ENCODE results near the gene RAB43. TPM values are rescaled to one million over a fixed set of nuclear protein-coding genes. Genes with fewer than 3 reads are reported as not detected.

Gene RAB43
- total and polyA plus RNA-seq, 3 donors from 2014 or later: 12.4 to 28.2 (median 27.2) TPM

DNA sequence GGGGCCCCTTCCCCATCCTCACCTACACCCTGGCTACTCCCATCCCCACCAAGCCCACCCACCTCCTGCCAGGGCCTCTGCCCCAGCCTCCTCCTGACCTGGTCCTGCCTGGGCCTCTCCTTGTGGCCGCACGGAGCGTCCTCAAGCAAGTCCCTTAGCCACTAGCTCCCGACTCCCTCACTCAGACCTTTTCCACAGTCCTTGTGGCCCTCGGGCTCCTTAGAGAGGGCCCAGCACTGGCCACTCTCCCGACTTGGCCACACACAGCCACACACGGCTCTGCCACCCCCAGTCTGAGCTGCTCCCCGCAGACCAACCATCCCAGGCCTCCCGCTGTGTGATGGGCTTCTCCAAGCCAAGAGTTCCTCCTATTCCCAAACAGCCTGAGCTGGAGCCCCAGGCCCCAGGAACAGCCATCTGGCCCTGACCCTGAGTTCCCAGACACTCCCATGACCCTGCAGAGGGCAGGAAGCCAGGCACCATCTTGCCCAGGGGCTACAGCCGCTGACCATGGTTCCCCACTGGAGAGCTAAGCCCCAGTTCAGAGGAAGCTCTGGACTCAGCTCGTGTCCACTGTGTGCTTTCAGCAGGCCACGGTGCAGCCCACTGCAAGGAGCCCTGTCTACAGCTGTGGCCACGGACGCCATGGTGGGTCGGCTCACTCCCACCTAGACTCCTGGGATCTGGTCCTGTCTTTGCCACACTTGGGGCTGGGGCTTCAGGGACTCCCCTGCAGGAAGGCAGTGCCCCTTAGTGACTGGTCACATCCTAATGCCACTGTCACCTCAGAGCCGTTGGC is 7.0 kb upstream of the RAB43 start:
- 84 to 90% methylated on average over 11 to 16 of the region's 16 CpGs for WGBS, 2 donors
- no peak for TF ChIP-seq POLR2A (IDR thresholded peaks at IDR 0.05)
- TF ChIP-seq, protein P1, sequence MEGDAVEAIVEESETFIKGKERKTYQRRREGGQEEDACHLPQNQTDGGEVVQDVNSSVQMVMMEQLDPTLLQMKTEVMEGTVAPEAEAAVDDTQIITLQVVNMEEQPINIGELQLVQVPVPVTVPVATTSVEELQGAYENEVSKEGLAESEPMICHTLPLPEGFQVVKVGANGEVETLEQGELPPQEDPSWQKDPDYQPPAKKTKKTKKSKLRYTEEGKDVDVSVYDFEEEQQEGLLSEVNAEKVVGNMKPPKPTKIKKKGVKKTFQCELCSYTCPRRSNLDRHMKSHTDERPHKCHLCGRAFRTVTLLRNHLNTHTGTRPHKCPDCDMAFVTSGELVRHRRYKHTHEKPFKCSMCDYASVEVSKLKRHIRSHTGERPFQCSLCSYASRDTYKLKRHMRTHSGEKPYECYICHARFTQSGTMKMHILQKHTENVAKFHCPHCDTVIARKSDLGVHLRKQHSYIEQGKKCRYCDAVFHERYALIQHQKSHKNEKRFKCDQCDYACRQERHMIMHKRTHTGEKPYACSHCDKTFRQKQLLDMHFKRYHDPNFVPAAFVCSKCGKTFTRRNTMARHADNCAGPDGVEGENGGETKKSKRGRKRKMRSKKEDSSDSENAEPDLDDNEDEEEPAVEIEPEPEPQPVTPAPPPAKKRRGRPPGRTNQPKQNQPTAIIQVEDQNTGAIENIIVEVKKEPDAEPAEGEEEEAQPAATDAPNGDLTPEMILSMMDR (IDR thresholded peaks at IDR 0.05): no peak
- no peak overlapping the region for H3K27ac ChIP-seq
- no peaks in the 10 kb centered on the region for H3K27me3 ChIP-seq
- no peaks in the 10 kb centered on the region for H3K4me1 ChIP-seq
- H3K9me3 ChIP-seq: no peaks in the 10 kb centered on the region
- no peak for DNase-seq
- no peak overlapping the region for H3K4me3 ChIP-seq
- H3K36me3 ChIP-seq (ENCODE audit: low read depth, missing control alignments): no peaks in the 10 kb centered on the region
- intact Hi-C loops (cut with DNase I; ENCODE audit: low total_unique reads): no loop called here

DNA sequence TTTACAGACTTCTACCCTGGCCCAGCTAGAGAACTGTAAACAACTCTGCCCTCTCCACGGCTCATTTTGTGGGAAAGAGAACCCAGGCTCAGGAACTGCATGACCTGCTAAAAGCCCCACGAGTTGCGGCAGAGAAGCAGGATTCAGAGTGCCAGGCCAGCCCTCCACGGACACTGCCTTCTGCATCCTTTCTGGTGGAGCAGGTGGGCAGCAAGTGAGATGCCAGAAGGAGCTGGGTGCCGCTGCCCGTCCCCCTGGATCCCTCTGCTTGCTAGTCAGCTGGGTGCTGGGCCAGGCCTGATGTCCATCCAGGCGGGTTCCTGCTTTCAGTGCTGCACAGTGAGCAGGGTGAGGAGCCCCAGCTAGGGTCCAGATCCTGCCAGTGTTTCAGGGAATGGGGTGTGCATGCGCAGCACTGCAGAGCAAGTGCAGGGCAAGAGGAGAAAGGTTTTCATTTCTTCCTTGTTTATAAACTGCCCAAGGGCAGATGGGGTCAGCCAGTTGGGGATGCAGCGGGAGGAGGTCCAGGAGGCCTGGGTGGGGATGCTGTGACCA is 5.2 kb upstream of the RAB43 start:
- 77 to 78% methylated on average over 6 to 9 of the region's 9 CpGs for WGBS, 2 donors
- Histone ChIP-seq H3K4me3 (no peak overlapping the region), H3K9me3 (no peaks in the 10 kb centered on the region), H3K27ac (no peak overlapping the region), H3K27me3 (no peaks in the 10 kb centered on the region), H3K4me1 (no peaks in the 10 kb centered on the region), H3K36me3 (ENCODE audit: low read depth, missing control alignments) (no peaks in the 10 kb centered on the region)
- intact Hi-C loops (cut with DNase I; ENCODE audit: low total_unique reads): no loop called here
- no peak for DNase-seq
- TF ChIP-seq, protein P1 (IDR thresholded peaks at IDR 0.05): no peak
- TF ChIP-seq POLR2A (IDR thresholded peaks at IDR 0.05): no peak

DNA sequence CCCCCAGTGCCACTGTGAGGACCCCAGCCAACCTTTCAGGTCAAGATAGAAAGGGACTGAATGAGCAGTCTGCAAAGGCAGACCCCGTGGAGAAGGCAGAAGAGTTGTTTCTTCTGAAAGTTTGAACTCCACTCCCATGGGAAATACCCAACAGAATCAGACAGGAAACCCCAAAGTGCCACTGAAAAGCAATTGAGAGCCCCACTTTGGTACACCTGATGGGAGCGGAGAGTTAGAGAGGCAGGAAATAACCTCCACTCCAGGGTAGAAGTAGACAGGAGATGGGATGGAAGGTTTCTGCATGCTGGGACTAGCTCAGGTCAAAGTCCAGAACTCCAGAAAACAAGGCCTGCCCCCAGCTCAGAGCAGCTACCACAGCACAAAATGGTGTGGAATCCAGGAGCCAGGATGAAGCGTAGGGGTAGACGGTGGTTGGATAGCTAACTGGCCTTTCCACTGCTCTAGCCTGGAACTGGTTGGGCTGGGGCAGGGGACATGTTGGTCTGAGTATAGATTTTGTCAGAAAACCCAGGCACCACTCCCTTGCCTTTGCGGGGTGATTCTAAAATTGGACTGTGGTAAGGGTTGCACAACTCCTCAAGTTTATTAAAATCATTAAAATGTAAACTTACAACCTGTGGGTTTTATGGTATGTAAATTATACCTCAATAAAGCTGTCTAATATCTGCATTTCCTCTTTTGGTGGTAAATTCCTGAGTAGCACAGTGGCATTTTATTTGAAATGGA is 1.9 kb upstream of the RAB43 start:
- H3K36me3 ChIP-seq (ENCODE audit: low read depth, missing control alignments): no peaks in the 10 kb centered on the region
- 70 to 74% methylated on average over 5 of the region's 5 CpGs for WGBS, 2 donors
- no peak for DNase-seq
- H3K4me1 ChIP-seq: peaks cover 20% of the 10 kb centered on the region
- no peaks in the 10 kb centered on the region for H3K9me3 ChIP-seq
- TF ChIP-seq POLR2A (IDR thresholded peaks at IDR 0.05): no peak
- TF ChIP-seq, protein P1 (IDR thresholded peaks at IDR 0.05): no peak
- peak overlapping the region in 1 of 2 donors; percentile 91 for H3K27ac ChIP-seq
- intact Hi-C loops (cut with DNase I; ENCODE audit: low total_unique reads): no loop called here
- H3K4me3 ChIP-seq: no peak overlapping the region
- H3K27me3 ChIP-seq: no peaks in the 10 kb centered on the region

DNA sequence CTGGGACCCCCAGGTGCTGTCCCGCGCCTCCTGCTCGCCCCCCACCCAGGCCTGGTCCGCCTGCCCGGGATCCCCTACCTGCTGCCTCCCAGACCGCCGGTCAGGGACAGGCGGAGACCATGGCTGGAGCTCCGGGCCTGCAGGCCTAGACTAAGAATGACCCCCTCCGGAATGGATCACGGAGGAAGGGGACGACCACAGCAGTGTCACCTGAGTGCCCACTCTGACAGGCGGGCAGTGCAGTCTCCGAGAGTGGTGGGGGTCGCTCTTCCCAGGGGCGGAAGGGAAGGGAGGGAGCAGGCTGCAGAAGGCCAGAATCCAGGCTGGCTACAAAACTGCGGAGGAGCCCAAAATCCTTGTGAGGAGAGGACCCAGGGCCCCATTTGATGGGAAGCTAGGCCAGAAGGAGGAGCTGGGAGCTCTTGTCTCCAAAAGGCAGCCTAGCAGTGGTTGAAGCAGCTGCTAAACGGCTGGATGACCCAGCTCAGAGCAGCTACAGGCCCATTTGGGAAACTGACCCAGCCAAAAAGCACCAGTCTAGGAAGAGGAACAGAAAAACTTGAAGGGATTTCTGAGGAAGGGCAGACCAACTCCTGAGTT is 908 bp upstream of the RAB43 start:
- 17 to 39% methylated on average over 10 to 18 of the region's 18 CpGs for WGBS, 2 donors
- no peaks in the 10 kb centered on the region for H3K9me3 ChIP-seq
- H3K27ac ChIP-seq: peak overlapping the region; percentile 91 to 92
- peaks cover 20% of the 10 kb centered on the region for H3K4me1 ChIP-seq
- intact Hi-C loops (cut with DNase I; ENCODE audit: low total_unique reads): no loop called here
- no peak for TF ChIP-seq POLR2A (IDR thresholded peaks at IDR 0.05)
- TF ChIP-seq, protein P1 (IDR thresholded peaks at IDR 0.05): no peak
- no peaks in the 10 kb centered on the region for H3K27me3 ChIP-seq
- peak overlapping the region; percentile 84 to 91 for H3K4me3 ChIP-seq
- DNase-seq: peak; percentile 50
- H3K36me3 ChIP-seq (ENCODE audit: low read depth, missing control alignments): no peaks in the 10 kb centered on the region

All from testis (tissue), 3 donors.